ENCODE results near the gene COX14.

GRCh38 chr12:50065726-50066310, 46.2 kb upstream of the COX14 start:
- TF ChIP-seq CTCF (IDR thresholded peaks at IDR 0.05; ENCODE audit: low read depth, low read length) (no peak), MAX (IDR thresholded peaks at IDR 0.05; ENCODE audit: low read depth, low read length) (no peak), POLR2A (IDR thresholded peaks at IDR 0.05; ENCODE audit: extremely low read depth, insufficient read length) (no peak), MYC (IDR thresholded peaks at IDR 0.05; ENCODE audit: low read depth, low read length) (no peak)

All from NB4 (cell line).